ENCODE data around the gene SPATA2.

Gene SPATA2

GRCh38 chr20:49916146-49917002 is 1.0 kb upstream of the SPATA2 start:
- H4K20me1 ChIP-seq (ENCODE audit: insufficient read depth, low read length, poor library complexity, severe bottlenecking), result peaks cover 24% of the 10 kb centered on the region
- H3K4me3 ChIP-seq (ENCODE audit: low read length, poor library complexity, severe bottlenecking), result peak overlapping the region; percentile 80
- H3K9me2 ChIP-seq (replicated peaks; ENCODE audit: low read depth, low read length), result no peaks in the 10 kb centered on the region
- H3K4me1 ChIP-seq (ENCODE audit: insufficient read depth, low read length, poor library complexity, severe bottlenecking), result peaks cover 30% of the 10 kb centered on the region
- peaks cover 35% of the 10 kb centered on the region for H3K79me2 ChIP-seq (ENCODE audit: insufficient read depth, low read length)
- H3K27me3 ChIP-seq (ENCODE audit: insufficient read depth, low read length, poor library complexity, severe bottlenecking), result no peaks in the 10 kb centered on the region
- H3K4me2 ChIP-seq (ENCODE audit: low read depth, low read length, poor library complexity, severe bottlenecking), result peak overlapping the region; percentile 100
- no peaks in the 10 kb centered on the region for H3F3A ChIP-seq (ENCODE audit: low read depth)
- H2AFZ ChIP-seq (ENCODE audit: low read length), result peak overlapping the region; percentile 93
- H3K36me3 ChIP-seq (ENCODE audit: insufficient read depth, low read length), result no peaks in the 10 kb centered on the region
- no peaks in the 10 kb centered on the region for H3K9me3 ChIP-seq (ENCODE audit: insufficient read depth, low read depth, low read length)
- H3K9ac ChIP-seq (ENCODE audit: low read depth, low read length, poor library complexity, severe bottlenecking), result peak overlapping the region; percentile 74
- TF ChIP-seq EZH2phosphoT487 (IDR thresholded peaks at IDR 0.05; ENCODE audit: borderline replicate concordance), result no peak
- TF ChIP-seq CTCF (conservative IDR thresholded peaks at IDR 0.05; ENCODE audit: low read length), result no peak

- no peaks in the 10 kb centered on the region for H3K9me2 ChIP-seq (replicated peaks; ENCODE audit: low read depth, low read length)
- H3K9me3 ChIP-seq (ENCODE audit: insufficient read depth, low read depth, low read length), result no peaks in the 10 kb centered on the region
- H3K36me3 ChIP-seq (ENCODE audit: insufficient read depth, low read length), result no peaks in the 10 kb centered on the region
- H3K27me3 ChIP-seq (ENCODE audit: insufficient read depth, low read length, poor library complexity, severe bottlenecking), result no peaks in the 10 kb centered on the region
- H2AFZ ChIP-seq (ENCODE audit: low read length), result peak overlapping the region; percentile 93
- H3K4me2 ChIP-seq (ENCODE audit: low read depth, low read length, poor library complexity, severe bottlenecking), result peak overlapping the region; percentile 100
- peak overlapping the region; percentile 74 for H3K9ac ChIP-seq (ENCODE audit: low read depth, low read length, poor library complexity, severe bottlenecking)
- TF ChIP-seq CTCF (conservative IDR thresholded peaks at IDR 0.05; ENCODE audit: low read length) (no peak), EZH2phosphoT487 (IDR thresholded peaks at IDR 0.05; ENCODE audit: borderline replicate concordance) (no peak)
- H3K4me3 ChIP-seq (ENCODE audit: low read length, poor library complexity, severe bottlenecking), result peak overlapping the region; percentile 80
- peaks cover 30% of the 10 kb centered on the region for H3K4me1 ChIP-seq (ENCODE audit: insufficient read depth, low read length, poor library complexity, severe bottlenecking)
- peaks cover 39% of the 10 kb centered on the region for H3K79me2 ChIP-seq (ENCODE audit: insufficient read depth, low read length)
- no peaks in the 10 kb centered on the region for H3F3A ChIP-seq (ENCODE audit: low read depth)
- H4K20me1 ChIP-seq (ENCODE audit: insufficient read depth, low read length, poor library complexity, severe bottlenecking), result peaks cover 24% of the 10 kb centered on the region
These were observed 280 bp downstream of the SPATA2 start for GRCh38 chr20:49915118-49915379.

- Histone ChIP-seq H3K27me3 (ENCODE audit: insufficient read depth, low read length, poor library complexity, severe bottlenecking) (no peaks in the 10 kb centered on the region), H3F3A (ENCODE audit: low read depth) (no peaks in the 10 kb centered on the region), H2AFZ (ENCODE audit: low read length) (peak overlapping the region; percentile 93), H3K4me3 (ENCODE audit: low read length, poor library complexity, severe bottlenecking) (peak overlapping the region; percentile 80), H3K4me1 (ENCODE audit: insufficient read depth, low read length, poor library complexity, severe bottlenecking) (peaks cover 30% of the 10 kb centered on the region), H3K36me3 (ENCODE audit: insufficient read depth, low read length) (no peaks in the 10 kb centered on the region), H3K79me2 (ENCODE audit: insufficient read depth, low read length) (peaks cover 39% of the 10 kb centered on the region), H3K9me2 (replicated peaks; ENCODE audit: low read depth, low read length) (no peaks in the 10 kb centered on the region), H3K9ac (ENCODE audit: low read depth, low read length, poor library complexity, severe bottlenecking) (peak overlapping the region; percentile 74), H3K9me3 (ENCODE audit: insufficient read depth, low read depth, low read length) (no peaks in the 10 kb centered on the region), H3K4me2 (ENCODE audit: low read depth, low read length, poor library complexity, severe bottlenecking) (peak overlapping the region; percentile 100), H4K20me1 (ENCODE audit: insufficient read depth, low read length, poor library complexity, severe bottlenecking) (peaks cover 24% of the 10 kb centered on the region)
- TF ChIP-seq CTCF (conservative IDR thresholded peaks at IDR 0.05; ENCODE audit: low read length) (no peak), EZH2phosphoT487 (IDR thresholded peaks at IDR 0.05; ENCODE audit: borderline replicate concordance) (no peak)
These were observed 815 bp downstream of the SPATA2 start for GRCh38 chr20:49914310-49915117.
